Bronchial epithelial cell (primary cell): ENCODE results near the gene ABCC4. TPM values are rescaled to one million over a fixed set of nuclear protein-coding genes. Genes with fewer than 3 reads are reported as not detected.
A peak's percentile ranks its signal among the peaks of the same experiment; 100 is the strongest.
"Not testable (repeated sequence)": the region's sequence is repeated elsewhere in the genome, so short reads cannot be mapped to it uniquely, and the experiment has no call there.

Experiments
- DNase-seq: peaks from one replicate; pipeline ENCODE4 v3.0.0-alpha.2; 2010; ENCODE audit warnings: low read depth
- FAIRE-seq: peaks from 2 replicates; lab custom pipeline; 2011; peaks lifted over from hg19 to GRCh38; lab: Jason Lieb, UNC
- H3K27me3 ChIP-seq: 2 replicates; pipeline ENCODE4 v1.5.1; 2011; ENCODE audit warnings: low read length; ENCODE audit not compliant: control insufficient read depth, insufficient read depth
- H3K36me3 ChIP-seq: 2 replicates; pipeline ENCODE4 v1.5.1; 2011; ENCODE audit warnings: low read length; ENCODE audit not compliant: control insufficient read depth, insufficient read depth
- H3K4me3 ChIP-seq: 2 replicates; pipeline ENCODE4 v1.5.1; 2011; ENCODE audit warnings: mild to moderate bottlenecking, low read depth, low read length, control low read depth
- CTCF ChIP-seq: IDR thresholded peaks from 2 replicates; pipeline ENCODE4 v1.5.1; 2011; ENCODE audit warnings: mild to moderate bottlenecking, moderate library complexity, low read length, control low read depth, inconsistent platforms; ENCODE audit not compliant: insufficient read depth, severe bottlenecking
- total RNA-seq: library from RNA; depleted of rRNA; stranded (reverse); fragments of >200 nt; gene quantifications from 2 replicates; pipeline ENCODE4 v1.2.1, GENCODE V29; 2014

Gene ABCC4
- total RNA-seq, 1 donor from 2014 or later = 6.8 TPM

- no peak for TF ChIP-seq CTCF
- peak; percentile 28 for FAIRE-seq
- H3K27me3 ChIP-seq = no peaks in the 10 kb centered on the region
- H3K36me3 ChIP-seq = no peaks in the 10 kb centered on the region
- DNase-seq = no peak
- H3K4me3 ChIP-seq = no peak overlapping the region
These were observed 120.6 kb downstream of the ABCC4 start for GRCh38 chr13:95180513-95181245.

- Histone ChIP-seq H3K27me3 (no peaks in the 10 kb centered on the region), H3K4me3 (no peak overlapping the region), H3K36me3 (no peaks in the 10 kb centered on the region)
- DNase-seq (no peak), FAIRE-seq (no peak)
- no peak for TF ChIP-seq CTCF
These were observed 124.5 kb downstream of the ABCC4 start for GRCh38 chr13:95176611-95177259.

GRCh38 chr13:95174517-95174916 lies 126.7 kb downstream of the ABCC4 start:
- no peak overlapping the region for H3K4me3 ChIP-seq
- no peak for DNase-seq
- no peaks in the 10 kb centered on the region for H3K27me3 ChIP-seq
- TF ChIP-seq CTCF = no peak
- no peaks in the 10 kb centered on the region for H3K36me3 ChIP-seq
- no peak for FAIRE-seq

- FAIRE-seq = no peak
- TF ChIP-seq CTCF = no peak
- Histone ChIP-seq H3K36me3 (no peaks in the 10 kb centered on the region), H3K27me3 (no peaks in the 10 kb centered on the region), H3K4me3 (no peak overlapping the region)
- DNase-seq = no peak
These were observed 133.1 kb downstream of the ABCC4 start for GRCh38 chr13:95168191-95168590.

- FAIRE-seq, H3K27me3 ChIP-seq, H3K4me3 ChIP-seq, H3K36me3 ChIP-seq, DNase-seq: not testable (repeated sequence)
These were observed 134.2 kb downstream of the ABCC4 start for GRCh38 chr13:95167003-95167402.

- DNase-seq = no peak
- Histone ChIP-seq H3K4me3 (no peak overlapping the region), H3K27me3 (no peaks in the 10 kb centered on the region), H3K36me3 (no peaks in the 10 kb centered on the region)
- TF ChIP-seq CTCF = no peak
- no peak for FAIRE-seq
These were observed 136.4 kb downstream of the ABCC4 start for GRCh38 chr13:95164830-95165229.
